B cell (primary cell): Measurements from ENCODE around the gene PIP5K1A. TPM values are rescaled to one million over a fixed set of nuclear protein-coding genes. Genes with fewer than 3 reads are reported as not detected.

Experiments used
- ATAC-seq: fragments of 200-7000 bp; cut with Tn5 transposase; one replicate; pipeline ENCODE4 v1.10.0; 2021; ENCODE audit warnings: low read depth, mild to moderate bottlenecking, moderate number of reproducible peaks, moderate library complexity
- CTCF ChIA-PET: fragments of 350-600 bp; sonication (Branson Sonifier 250); formaldehyde crosslinking; loops from one replicate; lab custom pipeline; 2021; ENCODE audit warnings: antibody characterized with exemption, inconsistent platforms; lab: Charles Lee
- POLR2A ChIA-PET: fragments of 350-600 bp; sonication (Branson Sonifier 250); formaldehyde crosslinking; loops from one replicate; lab custom pipeline; 2021; ENCODE audit warnings: antibody characterized with exemption; lab: Charles Lee
- DNase-seq: peaks from one replicate; pipeline ENCODE4 v3.0.0; 2013
- H2AFZ ChIP-seq: 2 replicates; pipeline ENCODE4 v1.6.1; 2012; ENCODE audit warnings: mild to moderate bottlenecking, low read depth, low read length; ENCODE audit not compliant: insufficient read depth, poor library complexity, severe bottlenecking
- H3K27ac ChIP-seq, 2 donors: 1 replicate in 1 of 2; 2 replicates in 1 of 2; pipeline ENCODE4 v1.5.1; 2012 to 2013; ENCODE audit warnings: low read length in 2 of 2, mild to moderate bottlenecking in 2 of 2, moderate library complexity in 1 of 2
- H3K27me3 ChIP-seq, 4 experiments: fragments of 200-600 bp in 1 of 4; sonication (generic) in 1 of 4; replicated peaks in 1 of 4; 1 replicate in 2 of 4; 2 replicates in 2 of 4; pipeline versions ENCODE4 v1.6.1 to v1.7.0; 2013 to 2016; ENCODE audit warnings: low read length in 3 of 4, mild to moderate bottlenecking in 2 of 4, mixed read lengths in 1 of 4, moderate library complexity in 1 of 4; ENCODE audit not compliant: insufficient read depth in 4 of 4, control insufficient read depth in 3 of 4; ENCODE audit errors: control extremely low read depth in 1 of 4
- H3K36me3 ChIP-seq, 2 experiments: replicated peaks in 1 of 2; 1 replicate in 1 of 2; 2 replicates in 1 of 2; pipeline versions ENCODE4 v1.6.1 to v1.7.1; 2013; ENCODE audit warnings: low read length in 1 of 2; ENCODE audit not compliant: insufficient read depth in 2 of 2, control insufficient read depth in 1 of 2; ENCODE audit errors: control extremely low read depth in 1 of 2, extremely low read depth in 1 of 2
- H3K4me1 ChIP-seq, 2 donors: fragments of 200-600 bp in 1 of 2; sonication (generic) in 1 of 2; 1 replicate in 1 of 2; 2 replicates in 1 of 2; pipeline versions ENCODE4 v1.5.1 to v1.6.1; 2013 to 2017; ENCODE audit warnings: low read length in 2 of 2; ENCODE audit not compliant: control insufficient read depth in 2 of 2, insufficient read depth in 2 of 2
- H3K4me2 ChIP-seq: replicated peaks from 2 replicates; pipeline ENCODE3; 2012; ENCODE audit warnings: mild to moderate bottlenecking, low read depth, low read length; ENCODE audit not compliant: poor library complexity, severe bottlenecking
- H3K4me3 ChIP-seq, 5 experiments: fragments of 200-600 bp in 1 of 5; sonication (generic) in 1 of 5; 1 replicate in 3 of 5; 2 replicates in 2 of 5; pipeline versions ENCODE4 v1.5.1 to v1.7.0; 2011 to 2016; ENCODE audit warnings: low read length in 4 of 5, mild to moderate bottlenecking in 4 of 5, low read depth in 2 of 5, control low read depth in 1 of 5, moderate library complexity in 1 of 5; ENCODE audit not compliant: insufficient read depth in 1 of 5; ENCODE audit errors: control extremely low read depth in 1 of 5, extremely low read depth in 1 of 5
- H3K79me2 ChIP-seq: fragments of 200-600 bp; sonication (generic); one replicate; pipeline ENCODE4 v1.6.0; 2016; ENCODE audit warnings: low read length; ENCODE audit not compliant: control insufficient read depth, insufficient read depth
- H3K9ac ChIP-seq: fragments of 200-600 bp; sonication (generic); 2 replicates; pipeline ENCODE4 v1.6.1; 2017; ENCODE audit warnings: mild to moderate bottlenecking, low read length, moderate library complexity
- H3K9me3 ChIP-seq, 3 donors: one replicate each; pipeline versions ENCODE4 v1.6.1 to v1.7.1; 2013; ENCODE audit warnings: low read length in 2 of 3; ENCODE audit not compliant: control insufficient read depth in 2 of 3, insufficient read depth in 1 of 3; ENCODE audit errors: control extremely low read depth in 1 of 3
- H4K20me1 ChIP-seq: 2 replicates; pipeline ENCODE4 v1.6.0; 2012; ENCODE audit warnings: mild to moderate bottlenecking, low read length; ENCODE audit not compliant: insufficient read depth, control insufficient read depth, poor library complexity, severe bottlenecking
- H3K27ac Mint-ChIP-seq: one replicate; pipeline ENCODE4 v1.8.0; 2021; ENCODE audit warnings: mixed read lengths
- H3K27me3 Mint-ChIP-seq: one replicate; pipeline ENCODE4 v1.8.0; 2021; ENCODE audit warnings: mixed read lengths
- H3K4me1 Mint-ChIP-seq: one replicate; pipeline ENCODE4 v1.8.0; 2021; ENCODE audit warnings: mixed read lengths
- H3K4me3 Mint-ChIP-seq: one replicate; pipeline ENCODE4 v1.8.0; 2021; ENCODE audit warnings: mixed read lengths
- H3K9me3 Mint-ChIP-seq: one replicate; pipeline ENCODE4 v1.8.0; 2022; ENCODE audit warnings: mixed read lengths; ENCODE audit not compliant: insufficient read depth
- EZH2 ChIP-seq: IDR thresholded peaks from 2 replicates; pipeline ENCODE4 v1.6.1; 2012; ENCODE audit warnings: borderline replicate concordance, low read depth, mild to moderate bottlenecking, moderate library complexity, low read length; ENCODE audit not compliant: insufficient read depth, poor library complexity, severe bottlenecking
- WGBS: methylation state at CpG from one replicate; pipeline ENCODE4 v1.1.5; 2013; ENCODE audit warnings: missing lambda C conversion rate; ENCODE audit not compliant: insufficient coverage; 5-methylcytosine and 5-hydroxymethylcytosine counted together
- intact Hi-C: fragments of 100-400 bp; cut with micrococcal nuclease; formaldehyde crosslinking; loops from one replicate; pipeline ENCODE4 v1.10.0; 2022
- polyA plus RNA-seq: library from polyadenylated mRNA; depleted of rRNA; stranded (reverse); fragments of >200 nt; gene quantifications from 2 replicates; pipeline ENCODE4 v1.2.3, GENCODE V29; 2012
- total RNA-seq, 2 donors: library from RNA; stranded (reverse); fragments of 120-200 nt in 1 of 2; gene quantifications; 1 replicate in 1 of 2; 2 replicates in 1 of 2; pipeline versions ENCODE4 v1.2.3 to v1.2.4, GENCODE V29; 2013 to 2022
- TF ChIP-seq, protein P1 (sequence below): fragments of 200-600 bp; IDR thresholded peaks from one replicate; pipeline ENCODE4 v1.8.0; 2022; ENCODE audit warnings: antibody characterized with exemption, mild to moderate bottlenecking

Gene PIP5K1A
- total and polyA plus RNA-seq, 2 donors (not counting 1 experiment from before 2014, with no cell fraction given), result 59.4 to 78.4 TPM

DNA sequence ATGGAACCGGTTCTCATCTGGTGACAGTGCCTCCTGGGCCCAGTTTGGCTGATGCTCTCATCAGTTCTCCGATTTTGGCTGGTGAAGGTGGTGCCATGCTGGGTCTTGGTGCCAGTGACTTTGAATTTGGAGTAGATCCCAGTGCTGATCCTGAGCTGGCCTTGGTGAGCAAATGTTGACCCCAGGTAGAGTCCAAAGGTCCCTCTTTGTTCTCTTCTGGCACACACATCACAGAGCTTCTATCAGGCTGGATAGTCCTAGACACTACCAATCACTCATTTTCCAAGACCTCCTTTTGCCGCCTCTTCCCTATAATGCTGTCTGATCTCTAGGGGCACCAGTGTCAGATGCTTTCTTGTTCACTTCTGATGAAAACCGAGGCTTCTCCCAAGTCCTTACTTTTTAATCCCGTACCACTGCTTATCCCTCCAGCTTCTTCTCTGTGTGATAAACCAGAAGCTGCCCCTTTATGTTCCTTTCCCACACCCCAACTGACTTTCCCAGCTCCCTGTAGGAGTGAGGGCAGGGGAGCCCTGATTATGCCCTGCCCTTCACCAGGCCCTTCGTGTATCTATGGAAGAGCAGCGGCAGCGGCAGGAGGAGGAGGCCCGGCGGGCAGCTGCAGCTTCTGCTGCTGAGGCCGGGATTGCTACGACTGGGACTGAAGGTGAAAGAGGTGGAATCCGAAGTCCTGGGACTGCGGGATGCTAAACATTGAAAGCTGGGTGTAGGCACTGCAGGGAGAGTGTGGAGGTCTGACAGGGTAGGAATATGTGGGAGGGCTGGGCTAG lies 67.3 kb downstream of the PIP5K1A start:
- Histone ChIP-seq H3K9ac (no peak overlapping the region), H3K4me1 (peaks cover 13 to 17% of the 10 kb centered on the region in 2 donors), H3K4me3 (no peak overlapping the region), H3K27me3 (no peaks in the 10 kb centered on the region), H2AFZ (no peak overlapping the region), H3K27ac (peak overlapping the region in 1 of 2 donors; percentile 39), H3K36me3 (peaks cover 9 to 41% of the 10 kb centered on the region in 2 experiments), H3K4me2 (no peak overlapping the region), H3K79me2 (peaks cover 25% of the 10 kb centered on the region), H4K20me1 (no peaks in the 10 kb centered on the region), H3K9me3 (no peaks in the 10 kb centered on the region)
- Mint-ChIP-seq H3K27me3 (no peaks in the 10 kb centered on the region), H3K4me1 (peaks cover 14% of the 10 kb centered on the region), H3K4me3 (no peak overlapping the region), H3K27ac (peak overlapping the region; percentile 38), H3K9me3 (no peaks in the 10 kb centered on the region)
- POLR2A ChIA-PET, result interaction anchor here (0.6 to 1.1 kb wide), 2 partner anchors 9 to 16 kb away, joined by 3 to 4 read pairs; partner anchors contain the start of gene ZNF687
- CTCF ChIA-PET, result interaction anchor here (1.1 kb wide), 1 partner anchor 18 kb away, joined by 3 read pairs; no protein-coding TSS in a partner anchor
- 90% methylated on average over 12 of the region's 14 CpGs for WGBS
- TF ChIP-seq, protein P1, sequence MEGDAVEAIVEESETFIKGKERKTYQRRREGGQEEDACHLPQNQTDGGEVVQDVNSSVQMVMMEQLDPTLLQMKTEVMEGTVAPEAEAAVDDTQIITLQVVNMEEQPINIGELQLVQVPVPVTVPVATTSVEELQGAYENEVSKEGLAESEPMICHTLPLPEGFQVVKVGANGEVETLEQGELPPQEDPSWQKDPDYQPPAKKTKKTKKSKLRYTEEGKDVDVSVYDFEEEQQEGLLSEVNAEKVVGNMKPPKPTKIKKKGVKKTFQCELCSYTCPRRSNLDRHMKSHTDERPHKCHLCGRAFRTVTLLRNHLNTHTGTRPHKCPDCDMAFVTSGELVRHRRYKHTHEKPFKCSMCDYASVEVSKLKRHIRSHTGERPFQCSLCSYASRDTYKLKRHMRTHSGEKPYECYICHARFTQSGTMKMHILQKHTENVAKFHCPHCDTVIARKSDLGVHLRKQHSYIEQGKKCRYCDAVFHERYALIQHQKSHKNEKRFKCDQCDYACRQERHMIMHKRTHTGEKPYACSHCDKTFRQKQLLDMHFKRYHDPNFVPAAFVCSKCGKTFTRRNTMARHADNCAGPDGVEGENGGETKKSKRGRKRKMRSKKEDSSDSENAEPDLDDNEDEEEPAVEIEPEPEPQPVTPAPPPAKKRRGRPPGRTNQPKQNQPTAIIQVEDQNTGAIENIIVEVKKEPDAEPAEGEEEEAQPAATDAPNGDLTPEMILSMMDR, result no peak
- TF ChIP-seq EZH2, result no peak
- DNase-seq (no peak), ATAC-seq (no peak)
- intact Hi-C loops, result no loop called here

DNA sequence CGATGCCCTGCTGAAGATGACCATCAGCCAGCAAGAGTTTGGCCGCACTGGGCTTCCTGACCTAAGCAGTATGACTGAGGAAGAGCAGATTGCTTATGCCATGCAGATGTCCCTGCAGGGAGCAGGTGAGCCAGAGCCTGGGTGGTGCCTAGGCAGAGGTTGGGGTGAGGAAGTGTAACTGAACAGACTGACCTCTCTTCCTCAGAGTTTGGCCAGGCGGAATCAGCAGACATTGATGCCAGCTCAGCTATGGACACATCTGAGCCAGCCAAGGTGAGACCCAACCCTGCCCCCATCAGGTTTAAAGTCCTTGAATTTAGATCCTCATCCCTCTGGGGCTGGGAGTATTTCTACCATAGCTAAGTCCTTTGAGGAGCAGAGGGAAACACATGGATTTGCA lies 68.0 kb downstream of the PIP5K1A start:
- Mint-ChIP-seq H3K9me3 (no peaks in the 10 kb centered on the region), H3K27me3 (no peaks in the 10 kb centered on the region), H3K4me1 (peaks cover 14% of the 10 kb centered on the region), H3K27ac (no peak overlapping the region), H3K4me3 (no peak overlapping the region)
- ChIA-PET CTCF (no interaction called here), POLR2A (interaction anchor here (0.6 to 1.1 kb wide), 2 partner anchors 9 to 15 kb away, joined by 3 to 4 read pairs; partner anchors contain the start of gene ZNF687)
- Histone ChIP-seq H3K79me2 (peaks cover 19% of the 10 kb centered on the region), H3K27me3 (no peaks in the 10 kb centered on the region), H3K36me3 (peaks cover 9 to 41% of the 10 kb centered on the region in 2 experiments), H4K20me1 (no peaks in the 10 kb centered on the region), H3K4me1 (peaks cover 13 to 17% of the 10 kb centered on the region in 2 donors), H2AFZ (no peak overlapping the region), H3K4me3 (no peak overlapping the region), H3K9ac (no peak overlapping the region), H3K4me2 (no peak overlapping the region), H3K9me3 (no peaks in the 10 kb centered on the region), H3K27ac (no peak overlapping the region)
- DNase-seq (no peak), ATAC-seq (no peak)
- 100% methylated on average over 2 of the region's 3 CpGs for WGBS
- intact Hi-C loops, result no loop called here
- TF ChIP-seq EZH2, result no peak
